C4-2B (cell line): ENCODE measurements around the gene ABHD2.

Experiments used
- CTCF ChIP-seq: fragments of 450-650 bp; conservative IDR thresholded peaks from 2 replicates; pipeline ENCODE4 v1.5.1; 2017; ENCODE audit warnings: mild to moderate bottlenecking
- ZFX ChIP-seq: fragments of 450-650 bp; IDR thresholded peaks from 2 replicates; pipeline ENCODE4 v1.6.1; 2017

GRCh38 chr15:89155122-89155521, 66.9 kb downstream of the ABHD2 start:
- no peak for TF ChIP-seq CTCF
- TF ChIP-seq ZFX: no peak
